ENCODE data around the gene SPTSSA.
"Not testable (repeated sequence)": the region's sequence is repeated elsewhere in the genome, so short reads cannot be mapped to it uniquely, and the experiment has no call there.

SPTSSA gene

GRCh38 chr14:34470319-34470718 lies 8.3 kb upstream of the SPTSSA start:
- no peak for DNase-seq

- DNase-seq = no peak
Observed at GRCh38 chr14:34466691-34467090, 4.7 kb upstream of the SPTSSA start.

DNA sequence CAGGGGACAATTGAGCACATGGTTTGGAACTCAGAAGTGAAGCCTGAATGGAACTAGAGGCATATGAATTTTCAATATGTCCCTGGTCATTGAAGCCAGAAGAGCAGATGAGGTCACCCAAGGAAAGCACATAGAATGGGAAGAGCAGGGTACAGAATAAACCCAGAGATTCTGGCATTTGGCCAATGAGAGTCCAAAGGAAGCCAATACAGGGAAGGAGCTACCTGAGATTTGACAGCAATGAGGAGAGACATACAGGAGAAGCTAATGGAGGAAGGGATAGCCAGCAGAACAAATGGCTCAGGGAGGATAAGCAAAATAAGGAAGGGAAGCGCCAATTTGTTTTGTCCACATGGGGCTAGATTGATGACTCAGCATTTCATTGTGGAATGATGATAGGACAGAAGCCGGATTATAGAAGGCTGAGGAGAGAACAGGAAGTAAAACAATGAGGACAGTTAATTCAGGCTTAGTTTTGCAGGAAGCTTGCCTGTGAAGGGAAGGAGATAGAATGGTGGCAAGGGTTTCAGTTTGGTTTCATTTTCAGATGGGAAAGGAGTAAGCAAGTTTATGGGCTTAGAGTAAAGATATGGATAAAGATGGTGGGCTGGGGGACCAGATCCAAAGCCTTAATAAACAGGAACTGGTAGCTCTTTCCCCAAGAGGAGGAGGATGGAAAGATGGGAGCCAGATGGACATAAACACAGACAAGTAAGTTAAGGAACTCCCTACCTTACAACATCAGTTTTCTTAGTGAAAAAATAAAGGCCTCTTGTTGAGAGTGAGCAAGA lies 3.2 kb upstream of the SPTSSA start:
- no peak for DNase-seq

- DNase-seq = no peak
Observed at GRCh38 chr14:34463598-34463961, 1.5 kb upstream of the SPTSSA start.

- peak; percentile 60 for DNase-seq
Observed at GRCh38 chr14:34461334-34462131, 507 bp downstream of the SPTSSA start.

DNA sequence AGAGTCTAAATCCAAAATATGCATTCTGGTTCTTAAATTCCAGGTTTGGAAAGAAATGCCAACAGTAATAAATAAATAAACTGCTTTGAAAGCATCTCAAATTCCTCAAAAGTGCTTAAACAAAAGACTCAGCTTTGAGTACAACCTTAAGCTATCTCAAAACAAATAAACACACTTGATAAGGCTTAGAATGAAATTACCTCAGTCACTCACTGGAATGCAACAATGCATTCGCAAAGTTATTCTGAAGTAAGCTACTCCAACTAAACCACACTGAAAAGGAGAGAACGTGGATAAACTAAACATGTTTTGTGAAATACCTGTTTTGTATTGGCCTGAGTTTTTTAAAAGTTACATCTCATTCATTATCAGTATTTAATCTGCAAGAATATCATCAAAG lies 1.2 kb downstream of the SPTSSA start:
- no peak for DNase-seq

- no peak for DNase-seq
Observed at GRCh38 chr14:34460295-34460694, 1.7 kb downstream of the SPTSSA start.

GRCh38 chr14:34457186-34457585 lies 4.9 kb downstream of the SPTSSA start:
- no peak for DNase-seq

DNA sequence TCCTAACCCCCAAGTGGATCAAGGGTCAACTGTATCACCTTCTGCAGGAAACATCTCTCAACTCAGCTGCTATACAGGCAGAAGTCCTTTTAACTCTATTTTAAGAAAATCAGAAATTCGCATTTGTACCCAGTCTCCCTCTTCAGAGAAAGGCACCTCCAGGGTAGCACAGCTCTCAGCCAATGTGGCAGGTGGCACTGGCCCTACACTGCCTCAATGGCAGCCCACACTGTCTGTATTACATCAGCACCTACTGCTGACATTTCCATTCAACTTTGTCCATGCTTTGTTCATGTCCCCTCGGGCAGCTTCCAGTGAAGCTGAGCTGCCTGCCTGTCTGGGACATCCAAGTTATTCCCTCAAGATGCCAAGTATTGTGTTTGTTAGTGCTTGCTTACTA lies 8.8 kb downstream of the SPTSSA start:
- DNase-seq = no peak

GRCh38 chr14:34452258-34452822 lies 9.7 kb downstream of the SPTSSA start:
- DNase-seq = no peak

DNA sequence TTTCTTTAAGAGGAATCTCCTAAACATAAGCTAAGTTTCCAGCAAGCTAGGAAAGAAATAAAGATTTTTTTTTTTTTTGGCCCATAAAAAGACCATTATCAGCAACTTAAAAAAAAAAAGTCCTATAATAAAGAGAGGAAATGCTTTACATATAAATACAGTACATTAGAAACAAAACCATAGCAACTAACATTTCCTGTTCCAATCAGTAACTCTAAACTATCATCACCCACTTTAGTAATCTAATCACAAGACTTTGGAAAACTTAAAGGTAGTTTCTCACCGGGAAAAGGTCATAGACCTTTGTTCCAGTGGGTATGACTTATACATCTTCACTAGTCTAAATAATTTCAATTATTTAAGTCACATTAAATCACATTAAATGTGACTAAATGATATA lies 11.1 kb downstream of the SPTSSA start:
- DNase-seq = no peak

GRCh38 chr14:34450542-34450915 lies 11.5 kb downstream of the SPTSSA start:
- no peak for DNase-seq

DNA sequence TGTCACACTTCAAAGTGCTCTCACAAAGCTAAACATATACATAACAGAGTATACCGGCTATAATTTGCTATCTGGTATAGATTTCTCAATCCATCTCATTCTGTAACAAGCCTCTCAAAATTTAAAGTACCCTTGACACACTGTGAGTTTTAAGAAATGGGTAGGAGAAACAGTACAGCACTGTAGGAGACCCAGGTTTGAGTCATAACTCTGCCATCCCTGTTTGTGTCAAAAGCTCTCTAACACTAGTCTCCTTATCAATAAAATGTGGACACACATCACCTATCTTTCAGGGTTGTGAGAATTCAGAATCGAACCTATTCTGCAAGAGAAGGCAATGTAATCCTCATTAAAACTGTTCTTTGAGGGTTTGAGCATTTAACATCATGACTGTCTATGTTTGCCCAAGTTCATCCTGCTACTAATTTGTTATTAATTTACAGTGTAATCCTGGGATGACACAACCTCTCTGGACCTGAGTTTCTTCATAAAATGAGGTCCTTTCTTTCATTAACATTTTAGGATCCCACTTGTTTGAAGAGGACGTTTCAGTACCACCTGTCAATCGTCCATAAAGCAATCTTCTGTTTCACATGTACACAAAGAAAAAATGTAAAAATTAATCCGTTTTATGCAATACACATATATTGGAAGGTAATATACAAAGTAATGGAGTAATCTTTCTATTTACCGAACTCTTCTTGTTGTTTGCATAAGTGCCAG lies 12.1 kb downstream of the SPTSSA start:
- no peak for DNase-seq

DNA sequence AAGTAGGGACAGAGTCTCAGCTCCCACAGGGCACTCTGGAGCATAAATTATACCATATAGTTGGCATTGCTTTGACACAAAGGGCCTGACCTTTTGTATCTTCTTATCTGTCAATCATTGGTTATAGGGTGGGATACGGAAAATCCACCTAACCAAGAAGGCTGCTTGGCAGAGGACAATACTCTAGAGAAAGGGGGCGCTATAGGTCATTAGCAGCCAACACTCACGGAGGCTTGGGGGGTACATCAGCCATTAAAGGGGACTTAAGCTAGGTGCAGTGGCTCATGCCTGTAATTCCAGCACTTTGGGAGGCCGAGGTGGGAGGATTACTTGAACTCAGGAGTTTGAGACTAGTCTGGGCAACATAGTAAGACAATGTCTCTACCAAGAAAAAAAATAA lies 22.9 kb downstream of the SPTSSA start:
- no peak for DNase-seq

- DNase-seq = no peak
Observed at GRCh38 chr14:34438438-34438837, 23.6 kb downstream of the SPTSSA start.

DNA sequence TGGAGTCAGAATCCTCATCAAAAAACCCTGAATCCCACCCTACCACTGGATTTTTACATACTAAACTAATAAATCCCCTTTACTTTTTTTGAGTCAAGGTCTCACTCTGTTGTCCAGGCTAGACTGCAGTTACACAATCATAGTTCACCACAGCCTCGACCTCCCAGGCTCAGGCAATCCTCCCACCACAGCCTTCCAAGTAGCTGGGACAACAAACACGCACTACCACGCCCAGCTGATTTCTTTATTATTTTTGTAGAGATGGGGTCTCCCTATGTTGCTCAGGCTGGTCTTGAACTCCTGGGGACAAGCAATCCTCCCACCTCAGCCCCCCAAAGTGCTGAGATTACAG lies 24.3 kb downstream of the SPTSSA start:
- no peak for DNase-seq

DNA sequence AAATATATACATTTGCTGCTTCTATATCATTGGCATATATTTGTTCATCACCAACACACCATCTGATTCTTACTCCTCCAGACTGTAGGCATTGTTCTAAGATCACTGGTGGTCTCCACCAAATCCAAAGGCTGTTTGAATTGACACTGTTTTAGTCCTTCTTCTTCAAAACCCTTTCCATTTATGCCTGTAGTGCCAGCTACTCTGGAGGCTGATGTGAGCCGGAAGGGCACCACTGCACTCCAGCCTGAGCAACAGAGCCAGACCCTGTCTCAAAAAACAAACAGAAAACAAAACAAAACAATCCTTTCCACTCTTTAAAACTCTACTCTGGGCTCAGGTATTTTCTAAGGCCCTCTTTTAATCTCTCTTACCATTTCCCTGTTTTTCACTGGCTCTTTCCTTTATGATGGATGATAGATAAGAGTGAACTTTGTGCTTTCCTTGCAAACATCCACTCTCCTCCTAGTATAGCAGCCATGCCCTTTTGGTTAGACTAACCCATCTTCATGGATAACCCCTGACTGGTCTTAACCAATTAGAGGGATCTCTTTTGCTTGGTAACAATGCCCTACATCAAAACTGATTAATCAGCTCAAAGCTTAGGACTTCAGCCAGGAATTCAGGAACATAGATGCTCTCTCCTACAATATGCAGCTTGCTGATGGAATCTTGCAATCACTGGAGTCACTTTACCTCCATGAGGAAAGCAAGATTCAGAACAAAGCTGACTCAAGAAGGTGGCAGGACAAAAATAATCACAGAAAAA lies 24.9 kb downstream of the SPTSSA start:
- DNase-seq = no peak

- DNase-seq = no peak
Observed at GRCh38 chr14:34436118-34436905, 25.7 kb downstream of the SPTSSA start.

GRCh38 chr14:34433957-34434356 lies 28.1 kb downstream of the SPTSSA start:
- no peak for DNase-seq

- not testable (repeated sequence) for DNase-seq
Observed at GRCh38 chr14:34428102-34428466, 34.0 kb downstream of the SPTSSA start.

GRCh38 chr14:34426313-34427295 lies 35.4 kb downstream of the SPTSSA start:
- DNase-seq = no peak
